HG03196 (cell line): ENCODE results near the gene PCK1.

Experiments used
- ATAC-seq: cut with Tn5 transposase; IDR thresholded peaks from one replicate; pipeline ENCODE4 v1.9.1; 2021; ENCODE audit not compliant: unreplicated experiment

Gene PCK1

GRCh38 chr20:57600320-57601210 is 39.7 kb downstream of the PCK1 start:
- no peak for ATAC-seq

- ATAC-seq, result no peak
These were observed 40.3 kb downstream of the PCK1 start for GRCh38 chr20:57601211-57601570.

- ATAC-seq, result no peak
These were observed 40.8 kb downstream of the PCK1 start for GRCh38 chr20:57601737-57602136.

- ATAC-seq, result no peak
These were observed 42.2 kb downstream of the PCK1 start for GRCh38 chr20:57603120-57603519.

- ATAC-seq, result no peak
These were observed 44.1 kb downstream of the PCK1 start for GRCh38 chr20:57605045-57605444.

- ATAC-seq, result no peak
These were observed 45.0 kb downstream of the PCK1 start for GRCh38 chr20:57605878-57606277.

- ATAC-seq, result no peak
These were observed 47.6 kb downstream of the PCK1 start for GRCh38 chr20:57608516-57608915.

GRCh38 chr20:57609086-57609841 is 48.4 kb downstream of the PCK1 start:
- ATAC-seq, result no peak

GRCh38 chr20:57609842-57610167 is 48.9 kb downstream of the PCK1 start:
- no peak for ATAC-seq

- ATAC-seq, result no peak
These were observed 49.5 kb downstream of the PCK1 start for GRCh38 chr20:57610261-57610952.

GRCh38 chr20:57611586-57612311 is 50.8 kb downstream of the PCK1 start:
- ATAC-seq, result no peak

- no peak for ATAC-seq
These were observed 51.5 kb downstream of the PCK1 start for GRCh38 chr20:57612436-57612835.

GRCh38 chr20:57612916-57613315 is 52.0 kb downstream of the PCK1 start:
- no peak for ATAC-seq

GRCh38 chr20:57613481-57613921 is 52.6 kb downstream of the PCK1 start:
- ATAC-seq, result no peak

- ATAC-seq, result no peak
These were observed 53.9 kb downstream of the PCK1 start for GRCh38 chr20:57614490-57615444.

- ATAC-seq, result no peak
These were observed 54.5 kb downstream of the PCK1 start for GRCh38 chr20:57615445-57615811.

- no peak for ATAC-seq
These were observed 55.4 kb downstream of the PCK1 start for GRCh38 chr20:57616143-57616951.

GRCh38 chr20:57617079-57617795 is 56.3 kb downstream of the PCK1 start:
- ATAC-seq, result no peak
